K562 (cell line): ENCODE results near the gene TMEM245. TPM values are rescaled to one million over a fixed set of nuclear protein-coding genes. Genes with fewer than 3 reads are reported as not detected.

Experiments used
- ATAC-seq: fragments of 200-7000 bp; cut with Tn5 transposase; 3 replicates; pipeline ENCODE4 v1.9.1; 2020; ENCODE audit warnings: moderate library complexity
- BruUV-seq: library from RNA; stranded (reverse); fragments of 400-500 nt; replicated peaks from 2 replicates; lab custom pipeline; 2021; lab: Mats Ljungman, UMichigan
- CTCF ChIA-PET: fragments of 300-600 bp; formaldehyde crosslinking; extraction: SDS; loops from one replicate; lab custom pipeline; 2021; ENCODE audit warnings: low intra/inter-chr PET ratio; lab: Yijun Ruan, JAX
- POLR2A ChIA-PET: fragments of 300-600, 350-650 bp; sonication (Branson Sonifier 250); formaldehyde crosslinking; extraction: SDS; loops from one replicate; lab custom pipeline; 2021; ENCODE audit warnings: antibody characterized with exemption, inconsistent platforms; lab: Yijun Ruan, JAX
- DNase-seq, 4 experiments: peaks; one replicate each; pipeline versions ENCODE4 v3.0.0 to v3.0.0-alpha.2; 2011 to 2018; ENCODE audit warnings: low spot score in 3 of 4, mixed read lengths in 3 of 4; ENCODE audit errors: extremely low read depth in 1 of 4
- FAIRE-seq: peaks from 2 replicates; lab custom pipeline; 2011; peaks lifted over from hg19 to GRCh38; lab: Jason Lieb, UNC
- H2AFZ ChIP-seq: 2 replicates; pipeline ENCODE4 v1.6.0; 2011; ENCODE audit warnings: low read depth, low read length, control low read depth, inconsistent platforms
- H3K27ac ChIP-seq: fragments of 200-600 bp; 3 replicates; pipeline ENCODE4 v1.8.0; 2011; ENCODE audit warnings: low read depth, mild to moderate bottlenecking, control low read depth, inconsistent platforms, low read length, moderate library complexity, mixed read lengths; ENCODE audit errors: extremely low read depth
- H3K27me3 ChIP-seq, 2 experiments: fragments of 300-600 bp in 1 of 2; 2 replicates in 1 of 2; 3 replicates in 1 of 2; pipeline versions ENCODE4 v1.6.0 to v1.8.0; 2011; ENCODE audit warnings: inconsistent platforms in 2 of 2, low read length in 2 of 2, mild to moderate bottlenecking in 1 of 2, mixed read lengths in 1 of 2, moderate library complexity in 1 of 2; ENCODE audit not compliant: control insufficient read depth in 2 of 2, insufficient read depth in 2 of 2
- H3K36me3 ChIP-seq: fragments of 300-600 bp; 3 replicates; pipeline ENCODE4 v1.8.0; 2011; ENCODE audit warnings: mild to moderate bottlenecking, low read length, inconsistent platforms; ENCODE audit not compliant: control insufficient read depth, insufficient read depth
- H3K4me1 ChIP-seq, 2 experiments: fragments of 200-600 bp in 1 of 2; replicated peaks in 1 of 2; 2 replicates in 1 of 2; 3 replicates in 1 of 2; pipeline versions ENCODE4 v1.5.1 to v1.8.0; 2011; ENCODE audit warnings: inconsistent platforms in 2 of 2, low read length in 2 of 2, mild to moderate bottlenecking in 1 of 2, mixed read lengths in 1 of 2, moderate library complexity in 1 of 2; ENCODE audit not compliant: control insufficient read depth in 2 of 2, insufficient read depth in 2 of 2
- H3K4me2 ChIP-seq: 2 replicates; pipeline ENCODE4 v1.6.1; 2011; ENCODE audit warnings: low read length, control low read depth, inconsistent platforms, mixed read lengths; ENCODE audit not compliant: insufficient read depth
- H3K4me3 ChIP-seq: fragments of 200-600 bp; sonication (generic), shearing (Covaris generic); 2 replicates; pipeline ENCODE4 v1.5.1; 2016; ENCODE audit warnings: control low read depth, inconsistent platforms
- H3K79me2 ChIP-seq: fragments of 200-600 bp; 3 replicates; pipeline ENCODE4 v1.8.0; 2011; ENCODE audit warnings: low read length, inconsistent platforms; ENCODE audit not compliant: control insufficient read depth, insufficient read depth
- H3K9ac ChIP-seq, 2 experiments: 2 replicates each; pipeline versions ENCODE4 v1.6.0 to v1.6.1; 2011; ENCODE audit warnings: low read depth in 2 of 2, low read length in 2 of 2, control low read depth in 1 of 2, inconsistent platforms in 1 of 2, mild to moderate bottlenecking in 1 of 2, mixed read lengths in 1 of 2; ENCODE audit not compliant: insufficient read depth in 1 of 2
- H3K9me1 ChIP-seq: one replicate; pipeline ENCODE4 v1.6.0; 2011; ENCODE audit warnings: inconsistent platforms, mild to moderate bottlenecking, low read length, moderate library complexity; ENCODE audit not compliant: control insufficient read depth, insufficient read depth
- H3K9me3 ChIP-seq: replicated peaks from 2 replicates; pipeline ENCODE4 v1.5.1; 2011; ENCODE audit warnings: low read depth, low read length, inconsistent platforms; ENCODE audit not compliant: control insufficient read depth, insufficient read depth
- H4K20me1 ChIP-seq: replicated peaks from 2 replicates; pipeline ENCODE4 v1.6.1; 2011; ENCODE audit warnings: low read length, inconsistent platforms, mixed read lengths; ENCODE audit not compliant: control insufficient read depth, insufficient read depth
- ATF7 ChIP-seq: fragments of 450-650 bp; IDR thresholded peaks from 2 replicates; pipeline ENCODE4 v1.7.1; 2014; ENCODE audit warnings: mild to moderate bottlenecking, moderate library complexity
- GTF2E2 ChIP-seq: fragments of 200-800 bp; sonication (Bioruptor generic); IDR thresholded peaks from 2 replicates; pipeline ENCODE4 v1.6.1; 2016; ENCODE audit warnings: missing genetic modification characterization, missing compliant biosample characterization
- HOXB6 ChIP-seq: fragments of 250-450 bp; sonication (Bioruptor Pico); IDR thresholded peaks from 2 replicates; pipeline ENCODE4 v1.5.1; 2022; ENCODE audit warnings: mild to moderate bottlenecking, borderline replicate concordance
- POLR3A ChIP-seq: IDR thresholded peaks from 2 replicates; pipeline ENCODE4 v1.6.1; 2011; ENCODE audit warnings: borderline replicate concordance, mild to moderate bottlenecking, moderate library complexity; ENCODE audit not compliant: insufficient read length, insufficient read depth; ENCODE audit errors: extremely low read depth
- RBFOX2 ChIP-seq: fragments of 200-400 bp; formaldehyde crosslinking; IDR thresholded peaks from 2 replicates; pipeline ENCODE4 v1.6.1; 2017; ENCODE audit warnings: low read depth, mild to moderate bottlenecking, low read length, moderate library complexity
- ZFP36 ChIP-seq: fragments of 150-350 bp; IDR thresholded peaks from 2 replicates; pipeline ENCODE4 v1.6.1; 2018; ENCODE audit warnings: low read length, low read depth; ENCODE audit not compliant: partially characterized antibody
- ZNF512 ChIP-seq: IDR thresholded peaks from 2 replicates; pipeline ENCODE4 v1.6.1; 2016; ENCODE audit warnings: missing genetic modification characterization, missing compliant biosample characterization
- WGBS: fragments of 100-300 bp; shearing (Covaris generic); methylation state at CpG from one replicate; pipeline ENCODE4 v1.1.6; 2016; ENCODE audit warnings: low coverage, mixed read lengths; ENCODE audit not compliant: insufficient coverage; ENCODE audit errors: missing lambda C conversion rate; 5-methylcytosine and 5-hydroxymethylcytosine counted together
- in situ Hi-C: fragments of 300-500 bp; cut with MboI; formaldehyde crosslinking; loops from 4 replicates; pipeline ENCODE4 v1.15.0; 2018; ENCODE audit warnings: inconsistent platforms, mixed read lengths
- intact Hi-C: fragments of 100-400 bp; cut with micrococcal nuclease; formaldehyde crosslinking; loops from 2 replicates; pipeline ENCODE4 v1.14.2; 2022
- polyA plus RNA-seq, 8 experiments: library from polyadenylated mRNA; depleted of rRNA in 4 of 8; stranded (reverse) in 5 of 8; unstranded in 3 of 8; fragments of >200 nt; fragmentation: Nextera tagmentation in 2 of 8; fragmentation: Illumina TruSeq in 1 of 8; extraction: Ambion mirVana in 2 of 8; extraction: Trizol in 1 of 8; gene quantifications; 2 replicates each; pipeline versions ENCODE4 v1.2.1 to v1.2.3, GENCODE V29; 2011 to 2014; ENCODE audit warnings: inconsistent platforms in 1 of 8, missing spikeins in 1 of 8
- total RNA-seq, 7 experiments: library from RNA; depleted of rRNA in 6 of 7; stranded (reverse); fragments of >200 nt in 6 of 7; fragmentation: Illumina TruSeq in 2 of 7; extraction: Trizol in 2 of 7; gene quantifications; 2 replicates each; pipeline versions ENCODE4 v1.2.1 to v1.2.3, GENCODE V29; 2011 to 2021; ENCODE audit warnings: low replicate concordance in 1 of 7
- TF ChIP-seq, protein P1 (sequence below): fragments of 150-350 bp; conservative IDR thresholded peaks from 2 replicates; pipeline ENCODE4 v1.6.1; 2014; ENCODE audit warnings: low read length
- TF ChIP-seq, protein P2 (sequence below), 2 experiments: IDR thresholded peaks; 2 replicates each; pipeline ENCODE4 v1.6.1; 2011; ENCODE audit warnings: borderline replicate concordance in 1 of 2, control low read depth in 1 of 2, low read depth in 1 of 2, low read length in 1 of 2, mild to moderate bottlenecking in 1 of 2, mixed read lengths in 1 of 2, moderate library complexity in 1 of 2; ENCODE audit not compliant: insufficient read depth in 1 of 2, insufficient read length in 1 of 2, poor library complexity in 1 of 2, severe bottlenecking in 1 of 2; ENCODE audit errors: extremely low read depth in 1 of 2

TMEM245 gene
- total and polyA plus RNA-seq, 9 of the 15 experiments (the other 6 are each of a cell fraction or from before 2014, with no cell fraction given) = 8.5 to 43.2 (median 24.3) TPM

GRCh38 chr9:109013679-109014607, 105.8 kb downstream of the TMEM245 start (continued):
- TF ChIP-seq GTF2E2 (tag) = no peak

GRCh38 chr9:109012876-109013678, 106.7 kb downstream of the TMEM245 start, which contains the start of gene CTNNAL1:
TSS of gene CTNNAL1 (minus strand) at chr9:109013499. CDS start at chr9:109013442, 57 bp downstream.
- WGBS = 1% methylated on average over 44 of the region's 99 CpGs
- no peak for FAIRE-seq
- POLR2A ChIA-PET = interaction anchor here (0.6 to 1.2 kb wide), 2 partner anchors 18 to 116 kb away, joined by 3 read pairs; no protein-coding TSS in a partner anchor
- Histone ChIP-seq H3K4me3 (peak within 1 kb of the TSS; percentile 81), H3K9me3 (no peaks in the 10 kb centered on the region), H3K36me3 (peaks cover 22% of the 10 kb centered on the region), H3K27ac (peak within 1 kb of the TSS; percentile 86), H3K4me1 (peaks cover 20 to 33% of the 10 kb centered on the region in 2 experiments; a peak in 4 of 5 replicates), H3K9me1 (no peaks in the 10 kb centered on the region), H2AFZ (peak within 1 kb of the TSS; percentile 96), H3K4me2 (peak within 1 kb of the TSS; percentile 91), H3K9ac (peak within 1 kb of the TSS; percentile 81 to 98), H4K20me1 (no peaks in the 10 kb centered on the region; the same call in 1 of the 2 replicates), H3K79me2 (peaks cover 44% of the 10 kb centered on the region), H3K27me3 (no peaks in the 10 kb centered on the region)
- peak; percentile 94 for ATAC-seq
- CTCF ChIA-PET = no interaction called here
- BruUV-seq = no TSS peak
- in situ Hi-C loops (no loop called here), intact Hi-C loops (loop anchor here (5.0 kb wide), 3 partner anchors 81 to 119 kb away; partner anchors contain the start of genes ABITRAM, ELP1 and TMEM245)
- DNase-seq = peak; percentile 95 to 100 (median 99)
- TF ChIP-seq, protein P1, sequence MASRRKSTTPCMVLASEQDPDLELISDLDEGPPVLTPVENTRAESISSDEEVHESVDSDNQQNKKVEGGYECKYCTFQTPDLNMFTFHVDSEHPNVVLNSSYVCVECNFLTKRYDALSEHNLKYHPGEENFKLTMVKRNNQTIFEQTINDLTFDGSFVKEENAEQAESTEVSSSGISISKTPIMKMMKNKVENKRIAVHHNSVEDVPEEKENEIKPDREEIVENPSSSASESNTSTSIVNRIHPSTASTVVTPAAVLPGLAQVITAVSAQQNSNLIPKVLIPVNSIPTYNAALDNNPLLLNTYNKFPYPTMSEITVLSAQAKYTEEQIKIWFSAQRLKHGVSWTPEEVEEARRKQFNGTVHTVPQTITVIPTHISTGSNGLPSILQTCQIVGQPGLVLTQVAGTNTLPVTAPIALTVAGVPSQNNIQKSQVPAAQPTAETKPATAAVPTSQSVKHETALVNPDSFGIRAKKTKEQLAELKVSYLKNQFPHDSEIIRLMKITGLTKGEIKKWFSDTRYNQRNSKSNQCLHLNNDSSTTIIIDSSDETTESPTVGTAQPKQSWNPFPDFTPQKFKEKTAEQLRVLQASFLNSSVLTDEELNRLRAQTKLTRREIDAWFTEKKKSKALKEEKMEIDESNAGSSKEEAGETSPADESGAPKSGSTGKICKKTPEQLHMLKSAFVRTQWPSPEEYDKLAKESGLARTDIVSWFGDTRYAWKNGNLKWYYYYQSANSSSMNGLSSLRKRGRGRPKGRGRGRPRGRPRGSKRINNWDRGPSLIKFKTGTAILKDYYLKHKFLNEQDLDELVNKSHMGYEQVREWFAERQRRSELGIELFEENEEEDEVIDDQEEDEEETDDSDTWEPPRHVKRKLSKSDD = no peak
- TF ChIP-seq POLR3A = no peak
- peak; percentile 15; the same call in 1 of the 2 replicates for TF ChIP-seq ATF7
- no peak for TF ChIP-seq ZFP36
- TF ChIP-seq, protein P2, sequence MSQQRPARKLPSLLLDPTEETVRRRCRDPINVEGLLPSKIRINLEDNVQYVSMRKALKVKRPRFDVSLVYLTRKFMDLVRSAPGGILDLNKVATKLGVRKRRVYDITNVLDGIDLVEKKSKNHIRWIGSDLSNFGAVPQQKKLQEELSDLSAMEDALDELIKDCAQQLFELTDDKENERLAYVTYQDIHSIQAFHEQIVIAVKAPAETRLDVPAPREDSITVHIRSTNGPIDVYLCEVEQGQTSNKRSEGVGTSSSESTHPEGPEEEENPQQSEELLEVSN (IDR thresholded peaks at IDR 0.05; ENCODE audit: borderline replicate concordance in 1 of 2, extremely low read depth in 1 of 2, insufficient read depth in 1 of 2, insufficient read length in 1 of 2, low read depth in 1 of 2, low read length in 1 of 2, poor library complexity in 1 of 2, severe bottlenecking in 1 of 2) = peak in 1 of 2 experiments; percentile 74
- TF ChIP-seq HOXB6 (CRISPR knock-in tag) = no peak
- TF ChIP-seq RBFOX2 = peak; percentile 83
- TF ChIP-seq ZNF512 (tag) = no peak
